Epithelial cell of umbilical artery (primary cell): ENCODE results near the gene NAIF1. TPM values are rescaled to one million over a fixed set of nuclear protein-coding genes. Genes with fewer than 3 reads are reported as not detected.

Experiments
- total RNA-seq: library from RNA; depleted of rRNA; stranded (reverse); fragments of >200 nt; gene quantifications from 2 replicates; pipeline ENCODE4 v1.2.3, GENCODE V29; 2014

NAIF1 gene
- 7.6 and 9.4 TPM in 2 replicates for total RNA-seq

GRCh38 chr9:128066713-128067644 lies at the start of gene NAIF1:
TSS of gene NAIF1 (minus strand) at chr9:128067320. CDS start at chr9:128067101, 219 bp downstream.

DNA sequence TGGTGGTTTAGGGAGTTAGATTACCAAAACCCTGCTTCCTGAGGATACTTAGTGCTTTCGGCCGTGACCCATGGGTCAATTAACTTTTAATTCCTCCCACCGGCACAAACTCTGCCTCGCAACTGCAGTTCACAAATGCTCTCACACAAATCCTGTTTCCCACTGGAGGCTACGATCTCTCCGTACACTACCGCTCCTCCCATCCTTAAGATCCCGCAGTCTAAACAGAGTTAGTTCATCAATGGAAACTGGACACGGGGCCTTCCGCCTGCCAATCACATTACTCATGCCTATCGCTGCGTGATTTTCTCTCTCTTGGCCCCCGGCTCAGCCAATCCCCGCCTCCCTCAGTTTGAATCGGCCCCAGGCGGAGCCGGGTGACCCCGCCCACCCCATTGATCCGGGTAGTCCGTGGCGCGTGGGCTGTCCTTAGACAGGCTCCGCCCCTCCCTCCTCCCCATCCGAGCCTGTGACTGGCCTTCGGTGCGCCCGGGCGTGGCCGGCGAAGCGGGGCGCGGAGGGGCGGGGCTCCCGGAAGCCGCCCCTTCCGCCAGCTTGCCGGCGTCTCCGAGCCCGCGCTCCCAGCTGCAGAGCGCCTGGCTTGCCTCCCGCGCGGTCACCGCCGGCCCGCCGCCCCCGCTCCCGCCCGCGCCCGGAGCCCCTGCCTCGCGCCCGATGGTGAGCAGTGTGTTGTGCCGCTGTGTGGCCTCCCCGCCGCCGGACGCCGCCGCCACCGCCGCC lies 695 bp upstream of the NAIF1 start, which contains the start of gene SLC25A25:
Gene SLC25A25, plus strand, starts transcription at position 588 of the 741 bp plus-strand sequence. Its CDS starts 88 bp downstream, at position 676.

Other genes with a start within 250 kb of the NAIF1 start
- 12.6 and 38.3 TPM in 2 replicates for gene ENG, start 212.7 kb downstream of the NAIF1 start, total RNA-seq
- gene AK1, start 189.6 kb downstream of the NAIF1 start, total RNA-seq = 30.1 and 43.5 TPM in 2 replicates
- 23.4 and 32.2 TPM in 2 replicates for gene ST6GALNAC6, start 167.7 kb downstream of the NAIF1 start, total RNA-seq
- 38.3 and 53.8 TPM in 2 replicates for gene ST6GALNAC4, start 150.3 kb downstream of the NAIF1 start, total RNA-seq
- gene PIP5KL1, start 136.5 kb downstream of the NAIF1 start, total RNA-seq = 0.65 and 0.91 TPM in 2 replicates
- gene DPM2, start 129.5 kb downstream of the NAIF1 start, total RNA-seq = 5.9 and 8.8 TPM in 2 replicates
- 0.97 and 1.4 TPM in 2 replicates for gene EEIG1, start 86.3 kb downstream of the NAIF1 start, total RNA-seq
- gene SLC25A25, start 912 bp upstream of the NAIF1 start, total RNA-seq = 15.9 and 20.1 TPM in 2 replicates
- 75.1 and 88.7 TPM in 2 replicates for gene PTGES2, start 60.4 kb upstream of the NAIF1 start, total RNA-seq
- gene LCN2, start 82.1 kb upstream of the NAIF1 start, total RNA-seq = not detected in 2 replicates
- 22.5 and 40.3 TPM in 2 replicates for gene BBLN, start 92.9 kb upstream of the NAIF1 start, total RNA-seq
- 12.3 and 15.7 TPM in 2 replicates for gene CIZ1, start 124.3 kb upstream of the NAIF1 start, total RNA-seq
- 0.46 and 0.97 TPM in 2 replicates for gene DNM1, start 136.1 kb upstream of the NAIF1 start, total RNA-seq
- gene GOLGA2, start 208.7 kb upstream of the NAIF1 start, total RNA-seq = 54.6 and 66.3 TPM in 2 replicates
- gene SWI5, start 209.0 kb upstream of the NAIF1 start, total RNA-seq = 34.5 and 47.1 TPM in 2 replicates